AG20443 (cell line): ENCODE data around the gene RIMBP3B.
"Not testable (repeated sequence)": the region's sequence is repeated elsewhere in the genome, so short reads cannot be mapped to it uniquely, and the experiment has no call there.

ENCODE experiments used
- DNase-seq: peaks from one replicate; pipeline ENCODE4 v3.0.0; 2012; ENCODE audit warnings: low spot score, mixed read lengths

The RIMBP3B gene, protein sequence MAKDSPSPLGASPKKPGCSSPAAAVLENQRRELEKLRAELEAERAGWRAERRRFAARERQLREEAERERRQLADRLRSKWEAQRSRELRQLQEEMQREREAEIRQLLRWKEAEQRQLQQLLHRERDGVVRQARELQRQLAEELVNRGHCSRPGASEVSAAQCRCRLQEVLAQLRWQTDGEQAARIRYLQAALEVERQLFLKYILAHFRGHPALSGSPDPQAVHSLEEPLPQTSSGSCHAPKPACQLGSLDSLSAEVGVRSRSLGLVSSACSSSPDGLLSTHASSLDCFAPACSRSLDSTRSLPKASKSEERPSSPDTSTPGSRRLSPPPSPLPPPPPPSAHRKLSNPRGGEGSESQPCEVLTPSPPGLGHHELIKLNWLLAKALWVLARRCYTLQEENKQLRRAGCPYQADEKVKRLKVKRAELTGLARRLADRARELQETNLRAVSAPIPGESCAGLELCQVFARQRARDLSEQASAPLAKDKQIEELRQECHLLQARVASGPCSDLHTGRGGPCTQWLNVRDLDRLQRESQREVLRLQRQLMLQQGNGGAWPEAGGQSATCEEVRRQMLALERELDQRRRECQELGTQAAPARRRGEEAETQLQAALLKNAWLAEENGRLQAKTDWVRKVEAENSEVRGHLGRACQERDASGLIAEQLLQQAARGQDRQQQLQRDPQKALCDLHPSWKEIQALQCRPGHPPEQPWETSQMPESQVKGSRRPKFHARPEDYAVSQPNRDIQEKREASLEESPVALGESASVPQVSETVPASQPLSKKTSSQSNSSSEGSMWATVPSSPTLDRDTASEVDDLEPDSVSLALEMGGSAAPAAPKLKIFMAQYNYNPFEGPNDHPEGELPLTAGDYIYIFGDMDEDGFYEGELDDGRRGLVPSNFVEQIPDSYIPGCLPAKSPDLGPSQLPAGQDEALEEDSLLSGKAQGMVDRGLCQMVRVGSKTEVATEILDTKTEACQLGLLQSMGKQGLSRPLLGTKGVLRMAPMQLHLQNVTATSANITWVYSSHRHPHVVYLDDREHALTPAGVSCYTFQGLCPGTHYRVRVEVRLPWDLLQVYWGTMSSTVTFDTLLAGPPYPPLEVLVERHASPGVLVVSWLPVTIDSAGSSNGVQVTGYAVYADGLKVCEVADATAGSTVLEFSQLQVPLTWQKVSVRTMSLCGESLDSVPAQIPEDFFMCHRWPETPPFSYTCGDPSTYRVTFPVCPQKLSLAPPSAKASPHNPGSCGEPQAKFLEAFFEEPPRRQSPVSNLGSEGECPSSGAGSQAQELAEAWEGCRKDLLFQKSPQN (N-terminal part only)

DNA sequence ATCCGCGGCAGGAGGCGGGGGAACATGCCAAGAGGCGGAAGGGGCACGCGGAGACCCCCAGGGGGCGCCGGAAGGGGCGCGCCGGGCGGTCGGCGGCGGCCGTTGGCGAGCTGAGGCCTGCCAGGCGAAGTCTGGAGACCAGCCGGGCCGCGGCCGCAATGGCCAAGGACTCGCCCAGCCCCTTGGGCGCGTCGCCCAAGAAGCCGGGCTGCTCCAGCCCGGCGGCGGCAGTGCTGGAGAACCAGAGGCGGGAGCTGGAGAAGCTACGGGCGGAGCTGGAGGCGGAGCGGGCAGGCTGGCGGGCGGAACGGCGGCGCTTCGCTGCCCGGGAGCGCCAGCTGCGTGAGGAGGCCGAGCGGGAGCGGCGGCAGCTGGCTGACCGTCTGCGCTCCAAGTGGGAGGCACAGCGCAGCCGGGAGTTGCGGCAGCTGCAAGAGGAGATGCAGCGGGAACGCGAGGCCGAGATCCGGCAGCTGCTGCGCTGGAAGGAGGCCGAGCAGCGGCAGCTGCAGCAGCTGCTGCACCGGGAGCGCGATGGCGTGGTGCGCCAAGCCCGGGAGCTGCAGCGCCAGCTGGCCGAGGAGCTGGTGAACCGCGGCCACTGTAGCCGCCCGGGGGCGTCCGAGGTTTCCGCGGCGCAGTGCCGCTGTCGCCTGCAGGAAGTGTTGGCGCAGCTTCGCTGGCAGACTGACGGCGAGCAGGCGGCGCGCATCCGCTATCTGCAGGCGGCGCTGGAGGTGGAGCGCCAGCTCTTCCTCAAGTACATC lies at the start of gene RIMBP3B:
RIMBP3B (plus strand) TSS at position 51 of the 767 bp plus-strand sequence; CDS start at position 159, 108 bp downstream.
- DNase-seq = not testable (repeated sequence)

GRCh38 chr22:21357527-21357926 lies 26.0 kb upstream of the RIMBP3B start:
- not testable (repeated sequence) for DNase-seq

GRCh38 chr22:21360525-21360924 lies 23.0 kb upstream of the RIMBP3B start:
- not testable (repeated sequence) for DNase-seq

DNA sequence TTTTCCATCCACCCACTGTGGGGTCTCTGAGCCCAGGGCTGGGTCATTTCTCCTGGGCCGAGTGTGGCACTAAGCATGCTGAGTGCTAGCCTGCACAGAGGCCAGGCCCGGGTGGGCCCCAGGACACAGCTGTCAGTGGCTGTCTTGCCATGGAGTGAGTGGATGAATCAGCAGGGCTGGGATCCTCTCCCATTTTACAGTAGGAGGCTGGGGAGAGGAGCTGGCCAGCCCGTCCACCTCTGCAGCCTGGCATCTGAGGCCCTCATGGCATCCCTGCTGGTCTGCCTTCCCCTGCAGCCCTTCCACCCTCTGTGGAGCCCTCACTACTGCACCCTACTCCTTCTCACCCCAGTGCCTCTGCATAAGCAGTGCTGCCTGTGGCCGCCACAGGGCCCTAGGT lies 21.1 kb upstream of the RIMBP3B start:
- DNase-seq = not testable (repeated sequence)

GRCh38 chr22:21363061-21363460 lies 20.5 kb upstream of the RIMBP3B start:
- DNase-seq = not testable (repeated sequence)

- not testable (repeated sequence) for DNase-seq
Observed at GRCh38 chr22:21363803-21364202, 19.7 kb upstream of the RIMBP3B start.

DNA sequence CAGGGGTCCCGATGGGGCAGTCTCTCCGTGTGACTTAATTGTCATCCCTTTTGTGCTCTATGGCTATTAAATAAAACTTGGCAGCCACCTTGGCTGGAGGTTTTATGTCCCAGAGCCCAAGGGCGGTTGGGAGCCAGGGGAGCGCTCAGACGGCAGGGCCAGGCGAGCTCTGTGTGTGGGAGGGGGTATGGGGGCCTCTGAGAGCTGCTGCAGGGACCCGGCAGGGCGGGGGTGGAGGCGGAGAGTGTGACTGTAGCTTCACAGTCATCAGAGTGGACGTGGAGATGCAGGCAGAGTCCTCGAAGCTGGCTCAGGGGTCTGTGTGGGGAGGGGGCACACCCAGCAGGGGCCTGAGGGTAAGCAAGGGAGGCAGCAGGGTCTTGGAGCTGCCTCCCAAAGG lies 19.2 kb upstream of the RIMBP3B start:
- not testable (repeated sequence) for DNase-seq

- DNase-seq = not testable (repeated sequence)
Observed at GRCh38 chr22:21365337-21365736, 18.2 kb upstream of the RIMBP3B start.

- DNase-seq = not testable (repeated sequence)
Observed at GRCh38 chr22:21368603-21369310, 14.8 kb upstream of the RIMBP3B start.

GRCh38 chr22:21375880-21376279 lies 7.7 kb upstream of the RIMBP3B start:
- DNase-seq = not testable (repeated sequence)

GRCh38 chr22:21384468-21385357 lies 1.2 kb downstream of the RIMBP3B start:
- not testable (repeated sequence) for DNase-seq

DNA sequence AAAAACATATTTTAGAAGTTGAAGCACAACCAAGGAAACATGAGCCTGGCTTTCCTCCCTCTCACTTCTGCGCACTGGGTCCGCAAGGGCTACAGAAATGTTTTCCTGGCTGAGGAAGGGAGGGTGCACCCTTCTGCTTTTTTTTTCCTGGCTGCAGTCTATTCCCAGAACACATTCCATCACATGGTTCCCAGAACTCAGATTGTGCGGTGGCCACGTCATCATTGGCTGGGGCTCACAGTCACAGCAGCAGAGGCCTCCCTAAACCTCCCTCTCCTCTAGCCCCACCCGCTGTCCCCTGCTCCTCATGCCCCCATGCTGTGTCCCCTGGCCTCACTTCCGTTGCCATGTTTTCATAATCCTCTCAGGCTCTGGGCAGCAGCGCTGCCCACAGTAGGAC lies 5.9 kb downstream of the RIMBP3B start:
- DNase-seq = not testable (repeated sequence)

- not testable (repeated sequence) for DNase-seq
Observed at GRCh38 chr22:21390013-21390412, 6.5 kb downstream of the RIMBP3B start.

- DNase-seq = not testable (repeated sequence)
Observed at GRCh38 chr22:21394613-21395012, 11.1 kb downstream of the RIMBP3B start.

- not testable (repeated sequence) for DNase-seq
Observed at GRCh38 chr22:21401197-21401969, 17.8 kb downstream of the RIMBP3B start.

GRCh38 chr22:21402763-21403314 lies 19.3 kb downstream of the RIMBP3B start:
- not testable (repeated sequence) for DNase-seq

GRCh38 chr22:21407139-21407538 lies 23.6 kb downstream of the RIMBP3B start:
- not testable (repeated sequence) for DNase-seq

- not testable (repeated sequence) for DNase-seq
Observed at GRCh38 chr22:21407792-21408191, 24.2 kb downstream of the RIMBP3B start.
